Subcutaneous abdominal adipose tissue (tissue), 5 donors: ENCODE data around the gene LYPD6B.

ENCODE experiments used
- H3K27ac ChIP-seq: one replicate; pipeline ENCODE4 v1.7.0; 2013; ENCODE audit warnings: low read depth, mild to moderate bottlenecking, inconsistent platforms, low read length, moderate library complexity
- H3K27me3 ChIP-seq, 5 donors: one replicate each; pipeline ENCODE4 v1.7.0; 2013; ENCODE audit warnings: low read length in 5 of 5, inconsistent platforms in 1 of 5; ENCODE audit not compliant: control insufficient read depth in 5 of 5, insufficient read depth in 4 of 5
- H3K36me3 ChIP-seq, 5 donors: one replicate each; pipeline ENCODE4 v1.7.0; 2013; ENCODE audit warnings: low read length in 5 of 5; ENCODE audit not compliant: control insufficient read depth in 5 of 5, insufficient read depth in 5 of 5
- H3K4me1 ChIP-seq, 5 donors: one replicate each; pipeline ENCODE4 v1.7.0; 2013; ENCODE audit warnings: low read length in 5 of 5, mild to moderate bottlenecking in 3 of 5, moderate library complexity in 1 of 5; ENCODE audit not compliant: control insufficient read depth in 5 of 5, insufficient read depth in 5 of 5
- H3K4me3 ChIP-seq, 5 donors: one replicate each; pipeline ENCODE4 v1.7.0; 2013; ENCODE audit warnings: low read length in 5 of 5, low read depth in 1 of 5
- H3K9ac ChIP-seq, 5 donors: one replicate each; pipeline ENCODE4 v1.7.0; 2013; ENCODE audit warnings: low read length in 5 of 5, mild to moderate bottlenecking in 4 of 5, moderate library complexity in 3 of 5
- H3K9me3 ChIP-seq, 5 donors: one replicate each; pipeline ENCODE4 v1.7.0; 2013; ENCODE audit warnings: low read length in 5 of 5; ENCODE audit not compliant: control insufficient read depth in 5 of 5
- donor health status: healthy.
- donor health status: healthy.
- donor health status: healthy.
- donor health status: healthy.
- donor health status: healthy.

LYPD6B gene

DNA sequence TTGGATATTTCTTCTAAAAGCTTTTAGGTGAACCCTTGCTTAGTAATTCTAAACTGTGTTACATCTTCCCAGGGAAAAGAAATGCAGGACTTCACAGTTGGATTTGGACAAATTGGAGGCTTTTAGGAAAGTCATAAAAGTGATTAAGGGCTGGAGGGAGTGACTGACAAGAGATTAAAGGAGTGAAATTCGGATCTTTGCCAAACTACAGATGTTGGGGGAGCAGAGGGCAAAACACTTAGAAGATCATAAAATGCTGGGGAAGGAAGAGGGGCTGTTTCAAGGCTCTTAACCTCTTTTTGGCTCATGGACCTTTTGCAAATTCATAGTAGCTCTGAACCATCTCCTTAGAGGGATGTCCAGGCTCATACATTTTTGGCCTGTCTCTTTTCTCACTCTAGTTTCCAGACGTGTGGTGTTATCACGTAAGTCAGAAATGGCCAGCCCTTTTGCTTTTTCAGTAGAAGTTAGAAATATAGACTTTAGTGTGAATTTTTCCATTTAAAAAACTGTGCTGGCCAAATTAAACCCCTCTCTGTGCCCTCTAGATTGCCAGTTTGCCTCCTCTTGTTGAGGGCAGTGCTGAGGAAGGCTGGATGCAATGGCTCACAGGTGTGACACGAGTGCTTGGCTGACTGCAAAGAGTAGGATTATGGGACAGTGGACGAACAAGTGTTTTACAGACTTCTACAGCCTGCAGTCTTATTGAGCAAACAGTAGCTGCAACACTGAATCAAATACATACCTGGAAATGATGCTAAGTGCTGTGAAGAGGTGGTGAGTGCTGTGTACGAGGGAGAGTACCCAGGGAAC, 109.9 kb downstream of the LYPD6B start:
- Histone ChIP-seq H3K4me3 (no peak overlapping the region), H3K36me3 (no peaks in the 10 kb centered on the region), H3K27ac (no peak overlapping the region), H3K9me3 (peaks cover 0 to 2% (median 0%) of the 10 kb centered on the region in 5 donors), H3K27me3 (peaks cover 0 to 6% (median 0%) of the 10 kb centered on the region in 5 donors), H3K4me1 (peaks cover 0 to 9% (median 7%) of the 10 kb centered on the region in 5 donors), H3K9ac (no peak overlapping the region)

DNA sequence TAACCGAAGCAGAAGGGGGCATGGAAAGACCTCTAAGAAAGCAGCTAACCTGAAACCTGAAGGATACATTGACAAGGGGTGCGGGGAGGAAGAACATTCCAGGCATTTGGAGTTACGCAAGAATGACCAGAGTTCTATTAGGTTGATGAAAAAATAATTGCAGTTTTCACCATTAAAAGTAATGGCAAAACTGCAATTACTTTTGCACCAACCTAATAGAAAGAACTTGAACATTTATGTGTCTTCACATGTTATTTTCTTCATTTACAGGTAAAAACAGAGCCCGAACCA, 110.5 kb downstream of the LYPD6B start:
- H3K27me3 ChIP-seq: peaks cover 0 to 6% (median 0%) of the 10 kb centered on the region in 5 donors
- H3K4me1 ChIP-seq: peaks cover 0 to 9% (median 7%) of the 10 kb centered on the region in 5 donors
- no peak overlapping the region for H3K27ac ChIP-seq
- H3K4me3 ChIP-seq: no peak overlapping the region
- no peak overlapping the region for H3K9ac ChIP-seq
- no peaks in the 10 kb centered on the region for H3K36me3 ChIP-seq
- H3K9me3 ChIP-seq: peaks cover 0 to 2% (median 0%) of the 10 kb centered on the region in 5 donors

DNA sequence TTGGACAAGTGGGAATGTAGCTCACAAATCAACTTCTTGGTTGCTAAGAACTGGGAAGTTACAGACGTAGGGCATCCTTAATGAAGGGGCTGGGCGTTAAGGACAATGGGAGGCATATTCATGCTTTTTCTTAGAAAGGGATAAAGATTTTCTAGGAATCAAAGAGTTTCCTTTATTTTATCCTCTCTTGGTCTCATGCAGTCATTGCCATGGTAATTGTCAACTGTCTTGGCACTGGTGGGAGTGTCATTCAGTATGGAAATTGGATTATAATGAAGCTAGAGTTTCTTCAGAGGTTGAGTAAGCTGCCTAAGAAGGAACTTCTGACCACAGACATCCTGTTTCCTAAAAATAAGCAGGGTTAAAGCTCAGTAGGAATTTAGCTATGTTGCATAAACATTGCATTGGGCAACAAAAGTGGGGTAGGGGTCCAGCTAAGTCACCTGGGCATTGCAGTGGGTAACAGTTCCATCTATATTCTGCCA, 114.0 kb downstream of the LYPD6B start:
- Histone ChIP-seq H3K9me3 (peaks cover 0 to 2% (median 0%) of the 10 kb centered on the region in 5 donors), H3K36me3 (no peaks in the 10 kb centered on the region), H3K27ac (no peak overlapping the region), H3K4me3 (no peak overlapping the region), H3K4me1 (peaks cover 0 to 9% (median 7%) of the 10 kb centered on the region in 5 donors), H3K27me3 (no peaks in the 10 kb centered on the region), H3K9ac (no peak overlapping the region)

DNA sequence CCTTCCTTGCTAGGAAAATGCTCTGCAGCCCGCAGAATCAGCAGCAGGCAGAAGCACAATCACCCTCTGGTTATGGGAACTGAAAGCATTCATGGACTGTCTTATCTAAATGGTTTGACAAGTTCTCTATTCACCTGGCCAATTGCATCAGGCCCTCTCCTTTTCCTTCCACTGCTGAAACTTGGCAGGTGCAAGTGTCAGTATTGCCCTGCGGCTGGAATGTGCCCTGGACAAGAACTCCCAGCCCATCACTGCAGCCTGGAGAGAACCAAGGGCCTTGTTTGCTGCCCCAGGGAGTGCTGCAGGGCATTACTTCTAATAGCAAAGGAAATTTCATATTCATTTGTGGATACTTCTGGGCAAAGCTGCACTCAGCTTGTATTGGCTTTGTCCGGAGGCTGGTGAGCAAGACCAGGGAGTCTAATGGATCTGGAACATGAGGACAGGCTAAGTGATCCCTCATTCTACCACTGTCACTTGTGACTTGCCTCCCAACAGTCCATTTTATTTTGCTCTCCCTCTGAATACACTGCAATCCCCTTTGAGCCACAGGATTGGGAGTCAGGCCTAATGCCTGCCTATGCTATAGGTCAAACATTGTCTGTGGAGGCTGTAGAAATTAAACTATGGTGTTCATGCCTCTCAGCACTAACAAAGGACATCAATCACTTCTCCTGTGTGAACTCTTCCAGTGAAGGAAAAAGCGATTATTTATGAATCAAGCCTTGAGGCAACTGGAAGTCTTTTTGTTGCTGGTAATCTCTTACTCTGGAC, 116.9 kb downstream of the LYPD6B start:
- no peak overlapping the region for H3K4me3 ChIP-seq

DNA sequence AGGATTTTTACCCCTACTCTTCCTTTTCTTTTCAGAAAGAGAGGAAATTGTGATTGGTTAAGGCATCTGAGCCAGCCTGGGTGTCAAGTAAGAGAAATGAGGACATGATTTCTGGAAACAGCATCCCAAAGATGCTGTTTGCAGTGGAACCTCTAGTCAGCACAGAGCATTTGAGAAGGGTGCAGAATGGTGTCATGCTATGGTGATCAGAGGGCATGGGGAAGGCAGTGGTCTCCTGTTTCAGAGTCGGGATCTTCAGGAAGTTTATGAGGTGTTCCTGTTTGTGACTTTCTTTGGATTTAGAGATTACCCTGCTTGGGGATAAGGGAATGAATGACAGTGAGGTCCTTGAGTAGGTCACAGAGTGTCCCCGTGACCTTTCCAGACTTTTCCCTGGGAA, 117.5 kb downstream of the LYPD6B start:
- no peaks in the 10 kb centered on the region for H3K36me3 ChIP-seq
- peaks cover 0 to 9% (median 7%) of the 10 kb centered on the region in 5 donors for H3K4me1 ChIP-seq
- H3K9ac ChIP-seq: no peak overlapping the region
- no peaks in the 10 kb centered on the region for H3K9me3 ChIP-seq
- H3K4me3 ChIP-seq: no peak overlapping the region
- H3K27ac ChIP-seq: no peak overlapping the region
- H3K27me3 ChIP-seq: no peaks in the 10 kb centered on the region

More for the DNA sequence above, 116.9 kb downstream of the LYPD6B start:
- Histone ChIP-seq H3K4me1 (peaks cover 0 to 9% (median 7%) of the 10 kb centered on the region in 5 donors), H3K27ac (no peak overlapping the region), H3K36me3 (no peaks in the 10 kb centered on the region), H3K9ac (no peak overlapping the region), H3K9me3 (no peaks in the 10 kb centered on the region), H3K27me3 (no peaks in the 10 kb centered on the region)

DNA sequence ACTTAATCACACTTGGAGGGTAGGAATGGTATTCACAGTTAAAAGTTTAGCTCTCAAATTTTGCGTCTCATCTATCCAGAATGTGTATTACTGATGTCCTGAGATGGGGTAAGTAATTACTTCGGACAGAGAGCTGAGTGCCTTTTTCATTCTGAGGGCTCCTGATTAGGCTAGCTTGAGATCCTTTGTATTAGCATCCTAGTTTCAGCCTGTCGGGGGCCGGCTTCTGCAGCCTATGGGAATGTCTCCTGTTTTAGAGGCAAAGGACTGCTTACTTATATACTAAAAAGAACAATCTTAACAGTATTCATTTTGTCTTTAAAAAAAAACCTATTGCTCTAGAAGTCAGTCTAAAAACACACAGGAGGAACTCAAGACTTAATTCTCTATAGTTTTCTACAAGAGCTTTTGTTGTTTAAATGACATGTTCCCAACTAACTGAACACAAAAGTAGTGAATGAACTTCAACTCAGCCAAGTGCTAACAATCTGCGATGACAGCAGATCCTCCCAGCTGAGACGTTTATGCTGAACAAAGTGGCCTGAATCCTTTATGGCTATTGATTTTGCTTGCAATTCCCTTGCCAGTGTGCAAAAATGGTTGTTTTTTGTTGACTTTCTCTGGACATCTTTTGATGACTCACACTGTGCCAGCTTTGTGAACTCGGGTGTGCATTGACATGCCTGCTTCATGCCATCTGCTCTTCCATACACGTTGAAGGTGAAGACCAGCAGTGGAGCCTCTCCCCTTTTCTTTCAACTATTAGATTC, 118.7 kb downstream of the LYPD6B start:
- no peaks in the 10 kb centered on the region for H3K27me3 ChIP-seq
- no peak overlapping the region for H3K27ac ChIP-seq
- H3K9ac ChIP-seq: no peak overlapping the region
- H3K9me3 ChIP-seq: no peaks in the 10 kb centered on the region
- peaks cover 0 to 9% (median 6%) of the 10 kb centered on the region in 5 donors for H3K4me1 ChIP-seq
- H3K4me3 ChIP-seq: no peak overlapping the region
- no peaks in the 10 kb centered on the region for H3K36me3 ChIP-seq

DNA sequence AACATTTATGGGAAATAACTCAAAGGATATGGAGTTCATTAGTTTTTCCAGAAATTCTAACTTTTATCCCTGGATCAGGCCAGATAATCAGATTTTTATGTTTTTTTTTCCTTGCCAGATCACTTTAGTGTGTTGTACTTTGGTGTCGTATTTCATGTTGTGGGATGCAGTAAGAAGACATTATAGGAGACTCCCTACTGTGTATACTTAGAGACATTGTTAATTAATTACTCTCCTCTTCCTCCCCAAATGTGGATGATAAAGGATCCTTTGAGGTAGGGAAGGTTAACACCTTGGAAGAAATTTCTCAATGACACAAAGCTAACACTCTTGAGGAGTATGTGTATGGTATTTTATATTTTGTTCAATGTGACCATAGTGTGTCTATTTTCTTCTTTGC, 120.5 kb downstream of the LYPD6B start:
- H3K27ac ChIP-seq: no peak overlapping the region
- no peak overlapping the region for H3K4me3 ChIP-seq
- H3K36me3 ChIP-seq: no peaks in the 10 kb centered on the region
- no peaks in the 10 kb centered on the region for H3K27me3 ChIP-seq
- H3K4me1 ChIP-seq: no peaks in the 10 kb centered on the region
- no peak overlapping the region for H3K9ac ChIP-seq
- H3K9me3 ChIP-seq: no peaks in the 10 kb centered on the region

DNA sequence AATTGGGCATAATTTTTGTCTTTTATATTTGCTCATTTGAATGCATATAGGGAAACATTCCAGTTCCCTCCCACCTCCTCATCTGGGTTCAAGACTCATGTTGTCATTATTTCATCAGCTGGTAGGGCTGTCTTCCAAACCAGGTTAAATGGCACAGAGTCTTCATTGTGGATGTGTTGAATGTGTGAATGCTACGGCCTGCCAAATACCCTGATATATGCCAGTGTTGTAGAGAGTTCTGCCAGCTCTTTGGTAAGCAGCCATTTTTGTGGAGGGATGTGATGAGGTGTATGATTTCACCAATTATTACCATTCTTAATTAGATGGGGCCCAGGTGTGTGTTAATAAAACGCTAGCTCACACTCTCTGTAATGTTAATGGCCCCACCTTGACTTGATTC, 121.7 kb downstream of the LYPD6B start:
- no peak overlapping the region for H3K27ac ChIP-seq
- peaks cover 0 to 5% (median 0%) of the 10 kb centered on the region in 5 donors for H3K9me3 ChIP-seq
- H3K36me3 ChIP-seq: no peaks in the 10 kb centered on the region
- H3K9ac ChIP-seq: no peak overlapping the region
- H3K4me3 ChIP-seq: no peak overlapping the region
- no peaks in the 10 kb centered on the region for H3K27me3 ChIP-seq
- H3K4me1 ChIP-seq: no peaks in the 10 kb centered on the region

DNA sequence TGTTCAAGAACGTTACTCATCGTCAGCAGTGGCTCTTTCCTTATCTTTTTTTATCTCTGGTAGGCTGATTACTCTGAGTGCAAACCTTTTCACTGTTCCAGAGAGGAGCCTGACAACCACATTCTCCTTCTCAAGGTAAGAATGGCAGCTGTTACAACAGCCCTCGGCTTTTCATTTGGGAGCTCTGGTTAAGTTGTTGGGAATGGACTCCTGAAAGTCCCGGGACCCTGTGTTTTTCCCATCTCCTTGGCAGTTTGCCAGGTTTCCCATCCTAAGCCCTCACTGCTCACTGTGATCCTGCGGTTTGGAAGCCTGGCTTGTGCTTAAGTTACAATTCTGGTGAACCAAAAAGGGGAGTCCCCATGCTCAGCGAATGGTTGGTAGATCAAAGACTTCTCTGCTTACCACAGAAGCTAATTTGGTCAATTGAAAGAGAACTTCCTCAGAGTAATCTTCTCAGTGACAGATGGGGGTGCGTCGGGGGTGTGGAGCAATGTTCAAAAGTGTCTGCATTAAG, 122.3 kb downstream of the LYPD6B start:
- H3K36me3 ChIP-seq: no peaks in the 10 kb centered on the region
- no peak overlapping the region for H3K4me3 ChIP-seq
- no peak overlapping the region for H3K27ac ChIP-seq
- H3K9ac ChIP-seq: no peak overlapping the region
- no peaks in the 10 kb centered on the region for H3K4me1 ChIP-seq
- H3K9me3 ChIP-seq: peaks cover 0 to 5% (median 0%) of the 10 kb centered on the region in 5 donors
- H3K27me3 ChIP-seq: no peaks in the 10 kb centered on the region
